AG09319 (cell line): ENCODE data around the gene GPD2.
A peak's percentile ranks its signal among the peaks of the same experiment; 100 is the strongest.

Source experiments
- DNase-seq: peaks from one replicate; pipeline ENCODE4 v3.0.0-alpha.2; 2010; ENCODE audit warnings: low read depth; ENCODE audit errors: extremely low read depth
- TF ChIP-seq, protein P1 (sequence below): IDR thresholded peaks from 2 replicates; pipeline ENCODE4 v1.5.1; 2011; ENCODE audit warnings: low read depth, mild to moderate bottlenecking, inconsistent platforms, low read length, moderate library complexity

GPD2 gene

DNA sequence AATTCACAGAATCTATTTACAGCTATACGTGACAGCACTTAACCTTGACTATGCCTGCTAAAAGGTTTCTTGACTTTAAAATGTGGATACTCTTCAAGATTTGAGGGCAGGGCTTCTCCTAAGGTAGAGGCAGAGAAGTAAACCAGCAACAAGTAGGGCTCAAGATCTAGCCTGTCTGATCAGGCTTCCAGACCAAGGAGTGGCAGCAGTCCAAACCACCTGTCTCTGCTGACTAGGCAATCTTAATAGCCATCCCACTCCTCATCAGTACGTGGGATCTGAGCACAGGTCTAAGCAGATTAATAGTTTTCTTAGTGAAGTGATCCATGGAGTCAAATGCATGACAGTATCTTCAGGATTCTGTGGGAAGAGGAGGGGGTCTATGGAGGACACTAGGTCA lies 100.4 kb downstream of the GPD2 start:
- TF ChIP-seq, protein P1, sequence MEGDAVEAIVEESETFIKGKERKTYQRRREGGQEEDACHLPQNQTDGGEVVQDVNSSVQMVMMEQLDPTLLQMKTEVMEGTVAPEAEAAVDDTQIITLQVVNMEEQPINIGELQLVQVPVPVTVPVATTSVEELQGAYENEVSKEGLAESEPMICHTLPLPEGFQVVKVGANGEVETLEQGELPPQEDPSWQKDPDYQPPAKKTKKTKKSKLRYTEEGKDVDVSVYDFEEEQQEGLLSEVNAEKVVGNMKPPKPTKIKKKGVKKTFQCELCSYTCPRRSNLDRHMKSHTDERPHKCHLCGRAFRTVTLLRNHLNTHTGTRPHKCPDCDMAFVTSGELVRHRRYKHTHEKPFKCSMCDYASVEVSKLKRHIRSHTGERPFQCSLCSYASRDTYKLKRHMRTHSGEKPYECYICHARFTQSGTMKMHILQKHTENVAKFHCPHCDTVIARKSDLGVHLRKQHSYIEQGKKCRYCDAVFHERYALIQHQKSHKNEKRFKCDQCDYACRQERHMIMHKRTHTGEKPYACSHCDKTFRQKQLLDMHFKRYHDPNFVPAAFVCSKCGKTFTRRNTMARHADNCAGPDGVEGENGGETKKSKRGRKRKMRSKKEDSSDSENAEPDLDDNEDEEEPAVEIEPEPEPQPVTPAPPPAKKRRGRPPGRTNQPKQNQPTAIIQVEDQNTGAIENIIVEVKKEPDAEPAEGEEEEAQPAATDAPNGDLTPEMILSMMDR = no peak
- no peak for DNase-seq

DNA sequence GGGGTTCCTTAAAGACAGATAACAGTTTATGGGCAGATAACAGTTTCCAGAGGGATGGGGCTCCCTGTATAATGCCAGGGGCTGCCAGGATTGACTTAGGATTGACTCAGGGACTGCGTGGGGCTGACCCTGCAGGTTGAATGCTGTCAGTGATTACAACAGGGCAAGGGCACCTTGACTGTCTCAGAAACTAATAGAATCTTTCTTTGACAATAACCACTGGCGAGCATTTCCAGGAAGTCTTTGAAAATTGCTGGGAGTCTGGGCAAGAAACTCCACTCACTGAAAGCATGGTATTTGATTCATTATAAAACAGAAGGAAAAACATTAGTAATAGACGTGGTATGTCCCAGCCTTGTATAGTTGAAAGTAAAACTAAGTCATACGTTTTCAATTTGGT lies 101.0 kb downstream of the GPD2 start:
- TF ChIP-seq, protein P1 = no peak
- DNase-seq = peak; percentile 10

DNA sequence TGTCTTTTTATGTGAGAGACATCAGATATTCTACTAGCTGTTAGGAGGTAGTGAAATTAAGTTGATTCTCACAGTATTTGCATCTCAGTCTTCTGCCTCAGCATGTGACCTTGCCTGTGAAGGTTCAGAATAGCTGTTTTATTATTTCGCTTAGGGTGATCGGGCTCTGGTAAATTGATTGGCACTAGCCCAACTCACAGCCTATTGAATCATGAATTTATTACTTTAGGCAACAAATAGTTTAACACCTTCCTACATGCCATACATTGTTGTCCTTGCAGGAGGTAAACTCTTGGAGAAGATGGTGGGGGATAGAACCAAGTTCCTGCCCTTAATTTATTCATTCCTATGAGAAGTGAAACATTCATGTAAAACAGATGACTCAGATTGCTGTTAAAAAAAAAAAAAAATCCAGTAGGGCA lies 101.9 kb downstream of the GPD2 start:
- no peak for DNase-seq
- TF ChIP-seq, protein P1 = no peak

DNA sequence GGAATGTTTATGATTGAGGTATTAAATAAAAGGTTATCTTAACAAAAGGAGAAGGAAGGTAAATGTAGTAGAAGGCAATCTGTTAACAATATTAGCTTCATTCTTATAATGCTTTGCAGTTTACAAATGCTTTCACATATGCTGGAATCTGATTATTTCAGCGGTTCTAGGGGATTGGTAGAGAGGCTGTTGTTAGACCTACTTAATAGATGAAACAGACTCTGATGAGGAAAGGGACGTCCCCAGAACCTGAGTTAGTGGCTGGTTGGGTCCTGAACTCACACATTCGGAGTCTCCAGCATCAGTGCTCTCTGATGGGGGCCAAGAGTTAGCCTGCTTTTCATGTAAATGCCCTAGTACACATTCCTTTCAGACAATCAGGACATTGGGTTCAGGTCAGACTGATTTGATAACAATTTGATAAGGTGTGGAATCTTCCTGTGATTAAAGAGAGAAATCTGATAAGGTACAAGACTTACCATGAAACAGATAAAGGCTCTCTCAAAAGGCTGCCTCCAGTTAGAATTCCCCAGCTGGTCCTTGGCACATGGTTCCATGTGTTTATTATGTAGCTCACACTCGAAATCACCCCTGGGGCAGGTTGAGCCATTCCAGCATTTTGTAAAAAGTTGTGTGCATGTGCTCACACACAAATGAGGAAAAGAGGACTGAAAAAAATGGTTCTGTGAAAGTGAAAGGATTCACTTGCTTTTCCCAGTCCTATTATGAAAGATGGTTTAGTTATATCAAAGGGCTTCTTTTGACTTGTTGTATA lies 103.1 kb downstream of the GPD2 start:
- TF ChIP-seq, protein P1 = no peak
- no peak for DNase-seq

DNA sequence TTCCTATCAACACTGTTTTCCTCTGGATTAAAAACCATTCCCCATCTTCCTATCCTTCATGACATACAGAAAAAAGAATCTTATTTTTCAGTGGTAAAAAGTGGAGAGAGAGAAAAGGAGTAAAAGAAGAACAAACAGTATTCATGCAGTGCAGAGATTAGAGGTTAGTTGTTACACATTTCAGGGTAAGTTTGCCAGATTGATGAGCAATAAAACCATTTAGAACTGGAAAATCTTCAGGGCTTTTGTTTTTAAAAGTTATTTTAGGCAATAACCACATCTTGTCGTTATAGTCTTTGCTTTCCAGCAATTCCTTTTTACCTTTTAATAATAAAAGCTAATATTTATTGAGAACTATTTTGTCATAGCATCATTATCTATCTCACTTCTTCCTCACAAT lies 104.5 kb downstream of the GPD2 start:
- no peak for DNase-seq
- TF ChIP-seq, protein P1 = no peak

DNA sequence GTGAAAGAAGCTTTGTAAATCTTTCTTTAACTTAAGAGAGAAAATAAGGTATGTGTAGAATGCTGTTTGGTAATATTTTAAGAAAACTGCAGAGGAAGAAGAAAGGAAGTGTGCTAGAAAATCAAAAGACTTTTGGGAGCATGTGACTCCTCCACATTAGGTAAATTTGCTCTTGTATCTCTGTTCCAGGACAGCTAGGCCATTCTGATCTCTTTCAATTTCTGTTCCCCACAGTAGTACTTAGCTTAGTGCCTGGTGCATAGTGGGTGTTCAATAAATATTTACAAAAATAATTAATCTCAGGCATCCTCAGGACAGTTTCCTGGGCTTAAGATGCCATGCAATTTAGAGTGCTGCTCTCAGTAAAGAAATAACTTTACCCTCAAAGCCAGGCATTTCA lies 105.0 kb downstream of the GPD2 start:
- TF ChIP-seq, protein P1 = no peak
- DNase-seq = no peak

DNA sequence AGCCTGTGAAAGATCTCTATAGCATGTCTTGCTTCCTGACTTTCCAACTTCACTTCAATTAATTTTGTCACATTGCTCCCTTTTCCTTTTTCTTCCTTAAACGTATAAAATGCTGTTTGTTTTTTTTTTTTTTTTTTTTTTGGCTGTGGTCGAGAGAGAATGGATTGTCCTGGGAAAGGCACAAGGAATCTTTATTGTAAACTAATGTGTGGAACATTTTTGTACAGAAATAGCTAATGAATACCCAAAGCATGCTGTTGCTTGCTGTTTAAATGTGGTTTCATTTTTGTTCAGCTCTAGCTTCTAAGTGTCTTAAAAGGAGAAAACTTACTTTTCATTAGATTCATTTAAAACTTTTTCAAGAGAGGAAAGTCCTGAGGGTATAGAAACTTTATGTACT lies 105.5 kb downstream of the GPD2 start:
- no peak for DNase-seq
- TF ChIP-seq, protein P1 = no peak
